Heart left ventricle (tissue), 13 donors: ENCODE data around the gene SULF2.

Experiments used
- CTCF ChIP-seq, 12 donors: fragments of 200-600 bp; sonication (generic) in 4 of 12; IDR thresholded peaks; one replicate each; pipeline versions ENCODE4 v1.5.0 to v1.8.0; 2018 to 2022; ENCODE audit warnings: antibody characterized with exemption in 12 of 12, mild to moderate bottlenecking in 5 of 12
- POLR2A ChIP-seq, 2 donors: fragments of 450-650 bp; IDR thresholded peaks; one replicate each; pipeline ENCODE4 v1.6.1; 2017; ENCODE audit warnings: antibody characterized with exemption in 2 of 2, mild to moderate bottlenecking in 2 of 2, moderate library complexity in 2 of 2
- donor health status: ischemic (EF 13 %, LVEDD 7.1; RV severe dilation, severe dysfunction).
- donor health status: DM: no; HTN: yes; CAD: no.
- donor health status: DM: no; HTN: no; CAD: no.
- donor health status: ischemic (EF 25% LVEDD 6.9; RV normal size, moderate dysfunction).
- donor health status: ischemic (EF 25% LVEDD 5.7; RV mildly dilated, moderate dysfunction).
- donor health status: ischemic (EF 35%, LVEDD 5.7; RV mildly dilated, moderate dysfunction).
- donor health status: nonischemic (EF 11% LVEDD 7.7; RV severe dilation, severe dysfunction).
- donor health status: DM: yes; HTN: yes; CAD: no.
- donor health status: PGD.
- donor health status: ischemic (EF 29% LVEDD 5.4; RV normal size, mild dysfunction).
- donor health status: nonischemic (EF 23%, LVEDD 6.1; RV moderate dilation, normal function).

GRCh38 chr20:47656318-47656717 lies 129.0 kb downstream of the SULF2 start:
- TF ChIP-seq CTCF (IDR thresholded peaks at IDR 0.05) (no peak), POLR2A (IDR thresholded peaks at IDR 0.05) (no peak)
